GM20431 (cell line): Measurements from ENCODE around the gene PMS1.
"Not testable (repeated sequence)": the region's sequence is repeated elsewhere in the genome, so short reads cannot be mapped to it uniquely, and the experiment has no call there.

Source experiments
- in situ Hi-C: fragments of 300-500 bp; cut with MseI, MboI; formaldehyde crosslinking; loops from one replicate; pipeline ENCODE4 v1.15.0; 2020; ENCODE audit warnings: low sequenced_read_pairs; ENCODE audit not compliant: unreplicated experiment

Gene PMS1

DNA sequence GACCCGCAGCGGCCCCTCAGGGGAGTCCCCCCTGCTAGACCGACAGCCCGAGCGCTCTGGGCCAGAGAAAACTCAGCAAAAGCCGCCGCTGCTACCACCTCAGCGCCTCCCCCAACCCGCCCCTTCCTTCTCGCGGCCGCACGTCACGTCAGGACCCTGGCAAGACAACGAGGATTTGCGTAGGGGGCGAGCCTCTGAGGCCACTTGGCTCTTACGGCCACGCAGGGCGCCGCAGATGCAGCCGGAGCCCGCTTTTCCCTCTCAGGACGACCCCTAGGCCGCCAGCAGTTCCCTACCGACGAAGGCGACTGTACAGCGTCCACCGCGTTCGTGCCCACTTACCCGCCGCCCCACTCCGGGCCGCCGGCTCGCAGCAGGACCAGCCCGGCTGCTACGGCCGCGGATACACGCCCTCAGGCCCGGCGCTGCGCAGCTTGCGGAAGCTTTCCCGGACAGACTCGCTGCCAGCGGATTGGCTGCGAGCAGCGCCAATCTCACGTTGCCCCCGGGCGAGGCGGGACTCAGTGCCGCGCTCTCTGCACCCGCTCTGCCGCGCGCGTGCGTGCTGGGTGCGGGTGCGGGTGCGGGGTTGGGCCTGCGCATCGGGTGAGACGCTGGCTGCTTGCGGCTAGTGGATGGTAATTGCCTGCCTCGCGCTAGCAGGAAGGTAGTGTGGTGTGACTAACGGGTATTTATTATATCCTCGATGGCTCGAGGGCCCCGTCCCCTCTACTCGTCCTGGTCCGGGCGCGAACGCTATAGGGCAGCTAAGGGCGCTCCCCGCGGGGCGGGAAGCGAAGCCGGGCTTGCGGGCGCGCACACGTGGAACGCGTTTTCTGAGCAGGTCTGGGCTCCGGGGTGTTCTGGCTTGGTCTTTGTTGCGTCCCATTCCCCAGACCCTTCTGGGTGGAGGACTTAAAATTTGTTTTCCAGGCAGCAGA lies at the start of gene PMS1, which contains the start of gene ORMDL1:
PMS1 (plus strand) TSS at position 524 of the 941 bp plus-strand sequence. CDS start 7,360 bp downstream, outside the sequence.
ORMDL1 (minus strand) TSS at position 413 of the 941 bp plus-strand sequence. CDS start 1,744 bp downstream, outside the sequence.
- in situ Hi-C loops: no loop called here

DNA sequence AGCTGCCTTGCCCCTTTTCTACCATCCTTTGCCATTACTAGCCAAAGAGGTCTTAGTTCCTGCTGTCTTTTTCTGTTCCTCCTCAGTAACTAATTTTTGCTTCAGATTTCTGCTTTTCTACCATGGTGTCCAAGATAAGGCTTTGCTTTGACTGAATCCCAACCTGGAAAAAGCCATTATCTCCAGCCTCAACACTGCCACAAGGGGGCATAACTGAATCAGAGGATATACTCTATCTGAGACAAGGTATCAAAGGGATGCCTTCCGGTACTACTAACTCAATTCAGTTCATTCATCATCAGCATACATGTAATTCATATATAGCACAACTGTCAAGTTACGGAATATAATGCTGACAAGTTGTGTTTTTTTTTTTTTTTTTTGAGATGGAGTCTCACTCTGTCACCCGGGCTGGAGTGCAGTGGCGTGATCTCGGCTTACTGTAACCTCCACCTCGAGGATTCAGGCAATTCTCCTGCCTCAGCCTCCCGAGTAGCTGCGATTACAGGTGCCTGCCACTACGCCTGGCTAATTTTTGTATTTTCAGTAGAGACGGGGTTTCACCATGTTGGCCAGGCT lies 33.1 kb upstream of the PMS1 start:
- in situ Hi-C loops: no loop called here

DNA sequence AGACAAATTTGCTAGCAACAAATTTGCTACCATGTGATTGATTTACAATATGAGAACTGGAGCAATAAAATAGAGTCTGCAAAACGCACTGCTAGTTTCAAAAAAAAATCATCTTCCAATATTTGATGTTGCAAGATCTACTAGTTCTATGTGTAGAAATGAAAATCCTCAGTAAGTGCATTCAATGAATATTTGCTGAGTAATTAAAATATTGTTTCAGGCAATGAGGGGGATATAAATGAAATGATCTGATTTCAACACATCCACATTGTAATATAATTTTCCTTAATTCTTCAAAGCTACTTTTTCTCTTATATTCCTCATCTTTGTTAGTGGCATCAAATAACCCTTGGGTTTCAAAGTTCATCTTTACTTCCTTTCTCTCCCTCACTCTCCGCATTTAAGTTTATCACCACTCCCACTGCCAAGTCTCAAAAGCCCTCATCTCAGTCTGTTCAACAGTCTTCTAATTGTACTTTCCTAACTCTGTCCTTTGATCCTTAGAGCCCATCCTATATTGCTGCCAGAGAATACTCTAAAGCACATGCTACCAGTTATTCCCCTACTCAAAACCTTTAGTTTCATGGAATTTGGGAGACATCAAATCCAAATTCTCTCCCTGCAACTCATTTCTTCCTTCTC lies 27.8 kb upstream of the PMS1 start:
- in situ Hi-C loops: no loop called here

DNA sequence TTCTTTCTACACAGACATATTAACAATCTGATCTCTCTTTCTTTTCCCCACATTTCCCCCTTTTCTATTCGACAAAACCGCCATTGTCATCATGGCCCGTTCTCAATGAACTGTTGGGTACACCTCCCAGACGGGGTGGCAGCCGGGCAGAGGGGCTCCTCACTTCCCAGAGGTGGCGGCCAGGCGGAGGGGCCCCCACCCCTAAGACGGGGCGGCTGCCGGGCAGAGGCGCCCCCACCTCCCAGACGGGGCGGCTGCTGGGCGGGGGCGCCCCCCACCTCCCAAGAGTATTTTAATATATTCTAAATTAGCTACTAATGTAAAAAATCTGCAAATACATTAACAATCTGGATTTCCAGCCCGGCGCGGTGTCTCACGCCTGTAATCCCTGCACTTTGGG lies 24.1 kb upstream of the PMS1 start:
- in situ Hi-C loops: not testable (repeated sequence)

DNA sequence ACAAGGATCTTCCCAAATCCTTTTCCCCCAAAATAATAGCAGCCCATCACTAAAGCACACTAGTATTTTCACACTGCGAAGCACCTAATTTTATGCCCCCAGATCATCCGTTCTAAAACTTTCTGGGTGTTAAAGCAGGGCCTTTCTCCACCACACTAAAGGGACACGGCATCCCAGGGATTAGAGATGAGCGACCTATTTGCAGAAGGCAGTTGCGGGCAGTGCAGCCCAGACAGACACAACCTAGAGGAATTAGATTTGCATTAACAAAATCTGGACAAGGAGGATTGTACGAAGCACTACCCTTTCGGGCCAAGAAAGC lies 22.1 kb upstream of the PMS1 start:
- in situ Hi-C loops: no loop called here

DNA sequence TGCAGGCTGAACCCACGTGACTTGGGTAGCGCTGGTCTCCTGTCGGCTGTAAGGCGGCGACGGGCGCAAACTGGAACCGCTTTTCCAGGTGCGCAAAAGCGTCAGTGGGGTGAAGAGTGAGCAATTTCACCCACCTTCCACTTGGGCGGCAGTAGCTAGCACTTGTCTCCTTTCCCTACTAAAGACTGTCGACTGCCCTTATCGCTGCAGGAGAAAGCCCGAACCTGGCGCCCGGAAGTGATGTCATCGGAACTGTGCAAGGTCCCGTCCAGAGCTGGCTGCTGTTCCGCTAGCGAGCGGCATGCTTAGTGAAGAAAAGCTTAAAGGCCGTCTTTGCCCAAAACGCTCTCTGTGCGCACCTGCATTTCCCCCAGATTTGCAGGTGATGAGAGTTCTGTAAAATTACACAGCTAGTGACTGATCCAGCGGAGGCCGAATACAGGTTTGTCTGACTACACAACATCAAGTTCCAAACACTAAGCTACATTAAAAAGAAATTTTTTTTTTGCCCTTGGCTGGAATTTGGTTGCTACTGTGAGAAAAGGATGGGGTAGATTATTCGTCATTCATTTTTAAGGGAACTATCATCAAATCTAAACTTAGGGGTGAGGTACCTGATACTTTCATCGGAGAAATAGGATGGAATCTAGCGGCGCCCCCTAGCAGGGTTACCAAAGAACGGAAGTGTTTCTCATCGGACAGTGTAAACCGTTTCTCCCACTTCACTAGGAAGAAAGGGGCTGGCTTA lies 21.5 kb upstream of the PMS1 start, which contains the start of gene OSGEPL1:
OSGEPL1 (minus strand) TSS at position 242 of the 748 bp plus-strand sequence. CDS start 1,152 bp downstream, outside the sequence.
- in situ Hi-C loops: no loop called here

DNA sequence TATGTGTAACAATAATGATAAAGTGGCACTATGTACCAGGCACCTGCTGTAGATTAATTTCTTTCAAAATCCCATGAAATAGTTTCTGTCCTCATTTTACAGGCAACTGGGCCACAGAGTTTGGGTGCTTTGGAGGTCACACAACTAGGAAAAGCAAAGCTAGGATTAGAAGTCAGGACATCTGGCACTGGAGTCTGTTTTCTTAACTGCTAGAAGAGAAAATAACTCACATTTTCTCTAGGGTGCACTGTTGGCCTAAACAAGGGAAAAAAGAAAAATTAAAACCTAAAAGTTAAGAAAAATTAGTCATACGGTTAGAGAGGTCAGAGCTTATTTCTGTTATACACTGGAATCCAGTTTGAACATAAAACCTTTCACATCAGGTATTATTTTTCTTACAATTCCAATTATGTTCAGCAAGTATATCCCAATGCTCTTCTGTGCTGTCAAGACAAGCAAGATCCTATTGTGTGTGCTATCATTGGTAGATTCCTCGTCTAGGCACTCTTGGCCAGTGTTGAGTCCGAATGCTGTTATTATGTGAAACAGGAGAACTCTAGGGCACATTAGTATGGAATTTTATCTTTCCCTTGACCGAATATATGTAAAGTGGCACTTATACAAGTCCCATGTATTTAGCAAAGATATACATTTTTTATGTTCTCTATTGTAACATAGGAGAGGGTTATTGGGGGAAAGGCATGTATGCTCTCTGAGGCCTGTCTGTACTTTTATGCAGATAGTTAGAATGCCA lies 20.2 kb upstream of the PMS1 start:
- in situ Hi-C loops: no loop called here

DNA sequence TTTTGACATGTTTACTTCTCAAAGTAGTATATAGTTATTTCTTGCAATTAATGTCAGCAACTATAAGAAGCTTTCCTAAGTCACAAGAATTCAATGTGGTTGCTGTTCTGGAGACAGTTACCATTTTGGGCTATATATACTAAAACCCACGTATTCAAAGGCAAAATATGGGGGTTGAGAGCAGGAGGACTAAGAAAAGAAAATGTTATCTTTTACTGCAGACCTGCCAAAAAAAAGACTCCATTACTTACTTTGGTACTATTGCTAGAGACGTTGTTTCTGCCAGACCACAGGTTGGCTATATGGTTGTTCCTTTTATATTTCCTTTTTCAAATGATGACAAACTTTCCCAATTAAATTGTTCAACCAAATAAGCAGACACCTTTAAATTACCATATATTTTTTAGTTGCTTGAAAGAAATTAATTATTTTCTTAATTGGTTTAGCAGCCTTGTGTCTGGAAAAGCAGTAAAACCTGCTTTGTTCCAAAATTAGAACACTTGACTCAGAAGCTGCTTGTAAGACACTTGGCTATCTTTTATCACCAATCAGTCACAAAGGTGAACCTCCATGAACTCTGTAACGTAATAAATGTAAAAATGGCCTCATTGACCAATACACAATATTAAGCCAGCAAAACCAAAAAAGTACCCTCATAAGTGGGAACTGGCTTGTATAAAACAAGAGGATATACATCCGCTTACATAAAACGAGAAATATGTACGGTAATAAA lies 13.5 kb upstream of the PMS1 start:
- in situ Hi-C loops: no loop called here

DNA sequence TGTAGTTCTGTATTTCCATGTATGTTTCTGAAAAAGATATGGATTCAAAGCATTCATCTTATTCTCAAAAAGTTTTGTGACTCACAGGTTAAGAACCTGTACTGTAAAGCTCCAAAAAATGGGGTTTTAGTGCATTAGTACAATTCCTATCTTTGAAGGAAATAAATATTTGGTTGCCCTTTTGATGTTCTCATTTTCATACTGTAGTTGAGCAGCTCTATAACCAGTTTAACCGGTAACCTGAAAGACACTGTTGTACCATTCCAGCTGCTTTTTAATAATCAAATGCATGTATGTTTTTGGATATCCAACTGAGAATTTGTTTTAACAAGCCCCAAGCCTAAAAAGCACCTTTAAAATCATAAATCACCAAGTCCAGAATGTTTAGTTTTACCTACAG lies 12.0 kb upstream of the PMS1 start:
- in situ Hi-C loops: no loop called here

DNA sequence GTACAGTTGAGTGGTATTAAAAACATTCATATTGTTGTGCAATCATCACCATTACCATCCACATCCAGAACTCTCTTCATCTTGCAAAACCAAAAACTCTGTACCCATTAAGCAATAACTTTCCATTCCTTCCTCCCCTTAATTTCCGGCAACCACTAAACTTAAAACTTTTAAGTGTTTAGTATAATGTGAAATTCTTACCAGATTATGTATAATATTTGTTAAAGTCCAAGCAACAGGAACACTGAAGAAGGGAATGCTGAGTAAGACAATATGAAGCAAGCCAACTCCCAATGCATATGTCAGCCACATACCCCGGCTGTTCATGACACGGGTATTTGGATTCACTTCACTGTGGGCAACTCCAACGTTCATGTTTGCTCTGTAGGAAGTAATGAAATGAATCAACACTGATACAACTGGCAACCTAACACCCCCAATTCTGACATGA lies 2.0 kb upstream of the PMS1 start:
- in situ Hi-C loops: no loop called here

DNA sequence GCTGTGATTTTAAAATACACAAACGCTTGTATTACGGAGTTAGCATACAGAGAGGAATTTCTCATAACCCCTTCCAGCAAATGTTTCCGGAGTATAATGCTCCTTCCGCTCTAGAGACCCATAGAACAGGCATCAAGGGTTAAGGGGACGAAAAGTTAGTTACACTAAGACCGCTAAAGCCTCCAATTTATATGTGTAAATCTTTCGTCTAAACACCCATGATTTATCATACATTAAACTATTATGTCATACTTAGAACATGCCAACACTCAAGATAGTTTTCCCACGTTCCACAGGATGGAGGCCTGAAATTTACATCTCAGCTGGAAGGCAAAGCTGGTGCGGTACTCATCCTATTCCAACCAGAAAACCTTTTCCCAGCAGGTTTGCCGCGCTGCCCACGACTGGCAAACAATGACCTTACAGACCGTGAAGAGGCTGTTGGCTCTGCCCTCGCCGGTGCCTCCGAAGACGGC lies 761 bp upstream of the PMS1 start:
- in situ Hi-C loops: no loop called here

DNA sequence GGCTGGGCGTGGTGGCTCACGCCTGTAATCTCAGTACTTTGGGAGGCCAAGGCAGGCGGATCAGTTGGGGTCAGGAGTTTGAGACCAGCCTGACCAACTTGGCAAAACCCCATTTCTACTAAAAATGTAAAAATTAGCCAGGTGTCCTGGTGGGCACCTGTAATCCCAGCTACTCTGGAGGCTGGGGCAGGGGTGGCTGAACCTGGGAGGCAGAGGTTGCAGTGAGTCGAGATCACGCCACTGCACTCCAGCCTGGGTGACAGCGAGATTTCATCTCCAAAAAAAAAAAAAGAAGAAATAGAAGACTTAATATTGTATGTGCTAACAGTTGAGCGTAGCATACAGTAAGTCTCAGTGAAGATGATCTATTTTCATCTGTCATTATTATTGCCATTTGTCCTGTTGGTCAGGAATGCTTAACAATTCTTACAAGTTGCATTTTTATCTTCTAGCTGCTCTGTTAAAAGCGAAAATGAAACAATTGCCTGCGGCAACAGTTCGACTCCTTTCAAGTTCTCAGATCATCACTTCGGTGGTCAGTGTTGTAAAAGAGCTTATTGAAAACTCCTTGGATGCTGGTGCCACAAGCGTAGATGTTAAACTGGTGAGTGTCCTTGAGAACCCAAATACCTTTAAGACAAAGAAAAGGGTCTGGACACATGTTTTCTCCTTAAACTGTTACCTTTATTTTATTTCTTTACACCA lies 7.2 kb downstream of the PMS1 start:
- in situ Hi-C loops: no loop called here

DNA sequence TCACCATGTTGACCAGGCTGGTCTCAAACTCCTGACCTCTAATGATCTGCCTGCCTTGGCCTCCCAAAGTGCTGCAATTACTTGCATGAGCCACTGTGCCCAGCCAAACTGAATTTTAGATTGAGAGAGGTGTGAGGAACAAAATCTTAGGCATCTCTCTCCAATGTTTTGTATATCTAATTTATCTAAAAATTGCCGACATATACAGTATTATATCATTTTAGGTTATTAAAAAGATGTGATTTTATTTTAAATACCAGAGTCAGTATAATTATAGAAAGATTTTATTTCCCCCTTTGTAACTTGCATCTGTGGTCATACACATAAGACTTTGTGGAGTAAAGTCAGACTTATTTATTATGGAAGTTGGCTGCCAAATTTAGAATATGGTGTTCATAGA lies 10.1 kb downstream of the PMS1 start:
- in situ Hi-C loops: no loop called here

DNA sequence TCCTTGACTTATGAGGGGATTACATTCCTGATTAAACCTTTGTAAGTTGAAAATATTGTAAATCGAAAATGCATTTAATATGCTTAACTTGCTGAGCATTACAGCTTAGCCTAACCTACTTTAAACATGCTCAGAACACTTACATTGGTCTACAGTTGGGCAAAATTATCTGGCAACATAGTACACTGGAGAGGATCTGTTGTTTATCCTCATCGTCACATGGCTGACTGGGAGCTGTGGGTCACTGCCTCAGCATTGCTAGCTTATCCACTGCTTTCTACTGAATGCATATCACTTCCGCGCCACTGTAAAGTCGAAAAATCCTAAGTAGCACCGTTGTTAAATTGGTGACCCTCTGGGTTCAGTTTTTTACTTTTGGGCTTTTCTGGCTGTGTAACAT lies 13.7 kb downstream of the PMS1 start:
- in situ Hi-C loops: no loop called here

DNA sequence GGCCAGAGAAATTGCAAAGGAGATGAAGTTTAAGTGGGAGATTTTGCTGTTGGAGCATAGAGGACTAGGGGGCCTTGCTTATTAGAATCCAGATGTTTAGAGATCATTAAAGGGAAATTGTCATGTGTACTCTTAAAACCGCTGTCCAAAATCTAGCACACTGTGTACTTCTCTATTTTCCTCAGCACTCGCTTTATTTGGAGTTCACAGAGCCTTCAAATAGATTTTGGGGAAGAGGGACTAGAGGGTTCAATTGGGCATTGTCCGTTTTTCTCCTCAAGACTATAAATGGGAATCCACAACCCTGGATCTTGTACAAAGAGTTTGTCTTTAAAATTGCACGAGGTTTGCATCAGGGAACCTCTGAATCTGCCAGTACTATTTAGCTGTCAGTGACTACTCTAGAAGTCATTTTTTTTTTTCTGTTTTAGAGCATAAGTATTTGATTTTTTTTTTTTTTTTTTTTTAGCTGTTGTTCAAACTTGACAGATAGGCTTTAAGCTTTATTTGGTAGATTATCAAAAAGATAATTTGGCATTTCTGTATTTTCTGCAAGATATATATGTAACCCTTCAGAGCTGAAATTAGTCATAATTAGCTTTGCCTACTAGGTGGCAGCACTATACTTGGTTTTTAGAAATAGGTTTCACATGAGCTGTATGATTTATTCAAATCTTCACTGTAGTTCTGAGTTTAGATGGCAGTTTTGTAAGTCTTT lies 14.2 kb downstream of the PMS1 start:
- in situ Hi-C loops: no loop called here

DNA sequence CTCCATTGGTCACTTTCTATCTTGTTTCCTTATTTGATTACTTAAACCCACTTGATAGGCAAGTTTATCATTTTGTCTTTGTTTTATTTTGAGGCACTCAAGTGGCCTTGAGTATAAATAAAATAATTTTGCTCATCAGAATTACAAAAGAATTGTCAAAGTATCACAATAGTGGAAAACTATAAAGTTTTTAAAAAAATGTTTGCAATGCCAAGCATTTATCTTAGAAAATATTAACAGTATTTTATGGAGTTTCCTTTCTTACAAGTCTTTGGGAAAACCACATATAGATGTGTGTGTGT lies 14.7 kb downstream of the PMS1 start:
- in situ Hi-C loops: no loop called here

DNA sequence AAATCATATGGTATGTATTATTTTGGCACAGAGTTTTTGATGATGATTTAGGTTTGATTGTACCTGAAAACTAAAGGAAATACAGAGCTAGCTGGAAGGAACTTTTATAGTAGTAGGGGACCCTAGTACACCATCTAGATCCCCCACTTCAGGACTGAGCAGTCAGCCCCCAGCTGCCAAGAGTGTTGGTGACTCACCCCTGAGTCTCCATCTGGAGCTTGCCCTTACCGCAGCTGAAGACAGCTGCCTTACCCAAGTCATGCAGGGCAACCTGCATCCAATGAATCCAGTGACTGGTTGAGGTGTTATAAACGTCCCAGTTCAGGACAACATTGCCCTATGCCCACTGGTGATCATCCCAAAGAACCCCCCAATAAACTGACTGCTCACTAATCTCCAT lies 15.3 kb downstream of the PMS1 start:
- in situ Hi-C loops: no loop called here
